ENCODE measurements around the gene ACTN4.

ACTN4 gene

DNA sequence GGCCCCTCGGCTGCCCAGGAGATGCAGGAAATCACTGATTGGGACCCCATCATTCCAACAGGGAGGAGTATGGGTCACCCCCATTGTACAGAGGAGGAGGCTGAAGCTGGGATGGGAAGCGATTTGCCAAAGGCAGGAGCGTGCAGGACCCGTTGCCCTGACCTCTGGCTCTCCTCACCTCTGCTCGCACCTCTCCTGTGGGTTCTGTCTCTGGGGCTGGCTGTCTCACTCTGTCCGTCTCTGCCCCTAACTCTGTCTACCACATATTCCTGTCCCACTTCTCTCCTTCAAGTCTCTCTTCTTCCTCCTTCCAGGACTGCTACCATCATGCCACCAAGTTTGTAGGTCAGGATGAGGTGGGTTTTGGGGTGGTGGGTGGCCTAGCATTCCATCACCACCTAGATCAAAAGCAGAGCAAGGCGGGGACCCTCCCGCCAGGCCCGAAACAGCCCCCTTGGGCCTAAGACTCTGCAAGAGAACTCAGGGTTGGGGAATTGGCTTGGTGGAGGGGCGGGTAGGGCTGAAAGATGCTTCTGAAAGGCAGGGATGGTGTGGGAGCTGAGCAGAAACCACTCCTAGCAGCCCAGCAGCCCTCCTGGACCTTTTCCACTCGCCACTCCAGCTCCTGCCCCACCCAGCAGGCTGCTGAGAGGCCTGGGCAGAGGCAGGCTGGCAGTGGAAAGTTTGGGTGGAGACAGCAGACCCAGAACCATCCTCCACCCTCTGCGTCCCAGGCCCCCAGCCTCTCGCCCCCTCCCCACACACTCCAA is 126.9 kb downstream of the ACTN4 start:
- DNase-seq, result no peak

DNA sequence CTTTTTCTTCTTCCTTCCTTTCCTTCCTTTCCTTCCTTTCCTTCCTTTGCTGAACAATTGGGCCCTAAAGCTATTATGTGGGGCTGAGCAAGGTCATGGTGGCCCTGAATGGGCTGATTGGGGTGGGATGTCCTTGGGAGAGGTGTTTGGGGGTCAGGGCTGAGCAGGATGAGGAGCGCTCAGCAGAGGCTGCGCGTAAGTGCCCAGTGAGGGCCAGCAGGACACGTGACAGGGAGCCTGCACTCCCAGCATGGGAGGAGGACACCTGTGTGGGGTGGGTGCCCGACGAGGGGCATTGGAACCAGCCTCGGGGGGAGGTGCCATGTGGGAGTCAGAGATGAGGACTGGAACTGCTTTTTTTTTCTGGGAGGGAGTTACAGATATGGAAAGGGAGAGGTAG is 131.3 kb downstream of the ACTN4 start:
- DNase-seq, result no peak

- DNase-seq, result no peak
Observed at GRCh38 chr19:38780443-38780842, 133.0 kb downstream of the ACTN4 start.

DNA sequence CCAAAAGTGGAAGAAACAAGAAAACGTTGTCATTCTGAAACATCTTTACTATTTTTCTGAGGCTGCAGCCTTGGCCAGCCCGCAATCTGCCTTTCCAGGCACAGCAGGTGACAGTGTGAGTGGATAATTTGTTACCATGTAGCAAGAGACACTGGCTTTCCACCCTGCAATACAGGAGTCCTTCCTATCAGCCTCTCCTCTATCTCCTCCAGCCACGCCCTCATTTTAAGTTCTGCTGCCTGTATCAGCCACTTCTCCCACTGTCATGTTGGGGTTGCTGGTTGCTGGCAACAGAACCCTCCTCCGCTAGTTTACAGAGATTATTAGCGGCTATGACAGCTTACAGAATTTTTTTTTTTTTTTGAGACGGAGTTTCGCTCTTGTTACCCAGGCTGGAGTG is 133.6 kb downstream of the ACTN4 start:
- no peak for DNase-seq

Measured in CD4-positive, alpha-beta T cell treated with Interleukin-6 for 4 hours (primary cell).